H54 (cell line): Measurements from ENCODE around the gene MRPS18C.

Experiments
- DNase-seq: peaks from one replicate; pipeline ENCODE4 v3.0.0; 2011; ENCODE audit warnings: low spot score, mixed read lengths; ENCODE audit not compliant: insufficient read length
- FAIRE-seq: peaks from 3 replicates; lab custom pipeline; 2011; peaks lifted over from hg19 to GRCh38; lab: Jason Lieb, UNC
- POLR2A ChIP-seq: IDR thresholded peaks from 2 replicates; pipeline ENCODE4 v1.6.1; 2011; ENCODE audit warnings: low read depth, mild to moderate bottlenecking, low read length

Gene MRPS18C

DNA sequence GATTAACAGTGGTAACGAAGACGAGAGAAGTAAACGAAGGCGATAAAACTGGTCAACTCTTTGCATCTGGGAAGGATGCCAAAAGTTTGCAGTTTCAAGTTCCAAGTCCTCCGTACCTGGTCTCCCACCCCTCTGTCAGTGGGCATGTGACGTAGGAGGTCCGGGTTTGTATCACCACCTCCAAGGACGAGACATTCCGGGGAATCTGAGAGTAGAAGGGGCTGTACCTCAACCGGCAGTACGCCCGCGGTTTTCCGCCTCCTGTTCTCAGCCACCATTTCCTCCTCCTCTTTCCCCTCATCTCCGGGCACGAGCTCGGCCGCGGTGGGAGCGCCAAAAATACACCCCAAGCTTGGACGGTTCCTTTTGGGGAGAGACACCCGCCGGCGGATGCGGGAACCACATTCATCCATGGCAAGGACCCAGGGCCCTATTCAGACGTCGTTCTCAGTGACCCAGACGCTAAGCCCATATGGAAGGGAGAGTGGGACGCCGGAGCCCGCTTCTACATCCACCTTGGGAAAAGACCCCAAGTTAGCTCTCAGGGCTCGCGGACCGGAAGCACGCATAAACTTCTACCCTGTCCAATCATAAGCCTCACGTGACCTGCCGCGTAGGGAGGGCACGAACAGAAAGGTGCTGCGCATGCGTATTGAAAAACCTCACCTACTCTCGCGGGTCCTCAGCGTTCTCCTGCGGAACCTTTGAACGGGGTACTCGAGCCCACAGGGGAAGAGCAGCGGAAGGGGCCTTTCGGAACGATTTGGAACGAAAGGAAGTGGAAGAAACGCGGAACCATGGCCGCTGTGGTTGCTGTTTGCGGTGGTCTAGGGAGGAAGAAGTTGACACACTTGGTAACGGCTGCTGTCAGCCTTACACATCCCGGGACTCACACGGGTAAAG, at the start of gene MRPS18C, which contains the start of gene HELQ:
Gene MRPS18C, plus strand, starts transcription at position 778 of the 903 bp plus-strand sequence. Its CDS starts 20 bp downstream, at position 798.
Gene HELQ, minus strand, starts transcription at position 543 of the 903 bp plus-strand sequence. Its CDS starts 130 bp downstream, at position 413.
- FAIRE-seq, result peak; percentile 95
- DNase-seq, result peak; percentile 71
- peak; percentile 46 for TF ChIP-seq POLR2A

DNA sequence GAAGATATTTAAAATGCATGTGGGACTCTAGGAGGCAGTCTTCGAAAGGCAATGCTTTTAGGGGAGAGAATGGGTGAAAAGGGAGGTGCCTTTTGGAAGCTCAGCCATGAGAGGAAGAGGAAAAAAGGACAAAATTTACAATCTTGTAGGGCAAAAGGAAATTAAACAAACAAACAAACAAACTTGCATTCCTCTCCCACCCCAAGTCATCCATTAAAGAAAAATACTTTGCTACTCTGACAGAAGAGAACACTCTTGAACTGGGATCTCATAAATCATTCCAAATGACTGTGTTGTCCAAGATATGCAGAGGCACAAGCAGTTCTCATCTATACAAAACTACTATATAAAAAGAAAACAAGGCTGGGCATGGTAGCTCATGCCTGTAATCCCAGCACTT, 47.0 kb upstream of the MRPS18C start:
- TF ChIP-seq POLR2A, result no peak
- FAIRE-seq, result no peak
- no peak for DNase-seq

DNA sequence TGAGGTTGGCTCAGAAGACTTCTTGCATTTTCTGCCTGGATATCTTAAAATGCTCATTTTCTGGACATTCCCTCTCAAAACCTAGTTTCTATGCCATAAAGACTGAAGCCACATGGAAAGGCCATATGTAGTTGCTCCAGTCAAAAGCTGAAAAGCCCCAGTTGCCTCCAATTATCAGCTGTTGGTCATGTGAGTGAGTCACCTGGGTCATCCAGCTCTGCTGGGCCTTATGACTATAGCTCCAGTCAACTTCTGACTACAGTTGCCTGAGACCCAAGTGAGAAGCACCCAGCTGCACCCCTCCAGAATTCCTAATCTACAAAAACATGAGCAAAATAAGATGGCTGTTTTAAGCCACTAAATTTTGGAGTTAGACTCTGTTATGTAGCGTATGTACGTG, 42.2 kb upstream of the MRPS18C start:
- DNase-seq (no peak), FAIRE-seq (no peak)
- no peak for TF ChIP-seq POLR2A

DNA sequence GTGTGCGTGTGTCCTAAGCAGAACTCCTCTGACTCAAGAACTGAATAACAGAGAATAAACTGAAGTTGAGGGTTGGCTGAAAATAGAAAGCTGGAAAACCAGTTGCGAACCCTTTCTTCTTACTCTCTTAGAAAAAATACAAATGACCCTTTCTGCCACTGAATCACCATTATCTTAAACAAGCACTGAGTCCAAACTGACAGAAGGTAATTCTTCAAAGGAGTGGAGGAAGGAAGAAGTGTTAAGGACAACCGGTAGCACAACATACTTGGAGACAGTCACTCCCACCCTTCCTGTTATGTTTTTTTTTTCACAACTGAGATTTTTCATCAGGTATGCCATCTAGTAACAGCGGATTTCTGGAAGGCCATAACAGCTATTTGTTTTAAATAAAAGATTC, 38.3 kb upstream of the MRPS18C start:
- no peak for FAIRE-seq
- no peak for TF ChIP-seq POLR2A
- no peak for DNase-seq

DNA sequence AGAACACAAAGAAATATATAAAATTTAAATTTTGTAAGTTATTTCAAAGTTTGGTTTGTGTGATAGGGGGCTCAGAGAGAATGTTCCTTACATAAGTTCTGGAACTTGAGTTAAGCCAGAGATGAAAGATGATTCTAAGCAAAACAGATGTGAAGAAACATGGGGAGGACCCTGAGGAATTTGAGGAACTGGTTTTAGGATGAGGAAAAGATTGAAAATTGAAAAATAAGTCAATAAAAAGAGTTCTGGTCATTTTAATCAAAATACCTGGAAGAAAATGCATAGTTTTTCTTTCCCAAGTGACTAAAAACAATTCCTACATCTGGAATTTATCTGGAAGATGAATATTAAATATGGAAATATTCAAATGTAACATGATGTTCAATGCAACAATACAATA, 37.6 kb upstream of the MRPS18C start:
- DNase-seq (no peak), FAIRE-seq (no peak)
- no peak for TF ChIP-seq POLR2A

DNA sequence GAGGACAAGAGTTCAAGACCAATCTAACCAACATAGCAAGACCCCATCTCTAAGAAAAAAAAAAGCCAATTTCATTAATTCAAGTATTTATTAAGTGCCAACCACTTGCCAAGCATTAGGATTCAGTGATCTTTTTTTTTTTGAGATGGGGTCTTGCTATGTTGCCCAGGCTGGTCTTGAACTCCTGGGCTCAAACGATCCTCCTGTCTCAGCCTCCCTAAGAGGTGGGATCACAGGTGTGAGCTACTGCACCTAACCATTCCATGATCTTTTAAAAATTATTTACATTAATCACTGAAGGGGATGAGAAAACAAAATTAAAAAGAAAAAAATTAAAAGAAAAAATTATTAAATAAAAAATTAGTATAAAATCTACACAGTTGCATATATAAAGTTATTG, 24.7 kb upstream of the MRPS18C start:
- FAIRE-seq (no peak), DNase-seq (no peak)
- no peak for TF ChIP-seq POLR2A

DNA sequence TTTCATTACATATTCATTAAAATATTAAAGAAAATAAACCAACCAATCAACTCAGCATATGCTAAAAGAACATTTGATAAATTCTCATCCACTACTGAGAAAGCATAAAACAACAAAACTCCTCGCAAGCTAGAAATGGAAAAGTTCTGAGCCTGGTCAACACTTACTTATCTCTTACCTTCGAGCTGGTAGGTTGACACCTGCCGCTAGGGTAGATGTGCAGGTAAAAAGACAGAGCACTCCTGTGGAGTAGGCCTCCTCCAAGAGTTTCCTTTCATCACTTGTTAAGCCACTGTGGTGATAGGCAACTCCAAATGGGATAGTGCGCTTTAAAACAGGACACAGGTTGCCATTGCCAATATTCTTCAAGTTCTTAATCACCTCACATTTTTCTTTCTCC, 19.2 kb upstream of the MRPS18C start:
- DNase-seq (no peak), FAIRE-seq (no peak)
- TF ChIP-seq POLR2A, result no peak

DNA sequence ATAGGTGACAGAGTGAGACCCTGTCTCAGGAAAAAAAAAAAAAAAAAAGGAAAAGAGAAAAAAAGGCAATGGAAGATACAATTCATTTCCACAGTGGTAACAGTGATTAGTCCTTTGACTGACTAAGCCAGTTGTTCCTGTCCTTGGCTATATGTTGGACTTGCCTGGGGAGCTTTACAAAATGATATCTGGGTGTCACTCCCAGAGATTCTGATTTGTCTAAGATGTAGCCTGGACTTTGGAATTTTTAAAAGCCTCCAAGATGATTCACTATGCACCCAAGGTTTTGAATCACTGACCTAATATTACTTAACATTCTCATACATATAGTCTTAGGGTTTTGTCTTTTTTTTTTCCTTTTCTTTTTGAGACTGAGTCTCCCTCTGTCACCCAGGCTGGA, 17.1 kb upstream of the MRPS18C start:
- TF ChIP-seq POLR2A, result no peak

DNA sequence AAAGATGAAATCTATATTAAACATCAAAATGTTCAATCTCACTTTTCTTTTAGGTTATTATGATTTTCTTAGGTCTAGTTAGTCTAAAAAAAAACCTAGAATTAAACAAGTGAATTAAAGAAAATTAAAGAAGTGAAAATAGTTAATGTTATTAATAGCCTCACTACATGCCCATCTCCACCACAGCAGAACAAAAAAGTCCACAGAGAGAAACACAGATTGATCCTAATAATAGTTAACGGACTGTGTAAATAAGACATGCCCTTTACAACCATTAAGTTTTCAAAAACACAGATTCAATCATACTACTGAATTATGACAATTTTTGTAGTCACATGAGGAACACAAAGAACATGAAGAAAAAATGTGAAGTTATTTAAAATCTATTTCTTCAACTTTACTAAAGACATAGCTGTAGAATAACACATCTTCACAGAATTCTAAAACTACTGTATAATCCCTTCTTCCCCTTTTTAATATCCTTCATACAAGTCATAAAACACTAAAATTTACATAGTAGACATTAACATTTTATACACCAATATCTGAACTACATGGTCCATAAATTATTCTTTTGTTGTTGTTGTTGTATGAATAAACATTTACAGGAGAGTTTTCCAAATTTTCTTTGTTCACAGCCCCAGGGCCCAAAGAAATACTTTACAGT, 15.6 kb upstream of the MRPS18C start:
- no peak for TF ChIP-seq POLR2A
- no peak for DNase-seq
- FAIRE-seq, result no peak

More for the DNA sequence above, 17.1 kb upstream of the MRPS18C start:
- no peak for DNase-seq
- FAIRE-seq, result no peak

DNA sequence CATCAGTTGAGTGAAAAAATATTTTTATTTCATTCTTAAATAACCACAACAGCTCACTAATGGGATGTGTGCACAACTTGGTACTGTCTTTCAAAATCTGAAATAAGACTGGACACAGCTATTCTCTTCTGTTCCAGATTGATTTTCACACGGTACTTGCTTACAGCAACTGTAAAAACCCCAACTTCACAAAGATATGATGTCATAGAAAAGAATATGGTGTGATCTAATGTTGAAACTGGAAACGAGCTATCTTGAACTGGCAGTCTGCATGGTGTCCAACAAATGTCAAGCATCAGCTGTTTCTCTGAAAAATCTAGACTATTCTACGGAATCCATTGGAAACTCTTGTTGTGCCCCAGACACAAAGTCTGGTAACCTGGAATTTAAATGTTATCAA, 15.0 kb upstream of the MRPS18C start:
- FAIRE-seq (no peak), DNase-seq (no peak)
- no peak for TF ChIP-seq POLR2A

DNA sequence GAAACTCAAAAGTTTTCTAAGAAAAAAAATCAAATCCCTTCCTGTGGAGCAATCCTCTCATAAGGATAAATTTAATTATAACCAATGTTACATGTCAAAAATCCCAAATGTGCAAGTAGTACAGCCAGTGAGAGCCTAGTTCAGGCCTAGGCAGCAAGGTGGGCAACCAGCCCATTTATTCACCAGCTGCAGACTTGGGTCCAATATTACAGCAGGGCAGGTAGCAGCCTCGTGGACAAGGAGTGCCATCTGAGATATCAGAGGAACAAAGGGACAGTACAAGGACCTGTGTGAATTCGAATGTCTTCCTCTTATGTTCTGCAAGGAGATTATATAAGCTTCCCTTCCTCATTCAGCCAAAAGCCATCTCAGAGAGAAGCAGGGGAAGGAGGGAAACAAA, 6.8 kb upstream of the MRPS18C start:
- FAIRE-seq, result no peak
- no peak for TF ChIP-seq POLR2A
- no peak for DNase-seq

DNA sequence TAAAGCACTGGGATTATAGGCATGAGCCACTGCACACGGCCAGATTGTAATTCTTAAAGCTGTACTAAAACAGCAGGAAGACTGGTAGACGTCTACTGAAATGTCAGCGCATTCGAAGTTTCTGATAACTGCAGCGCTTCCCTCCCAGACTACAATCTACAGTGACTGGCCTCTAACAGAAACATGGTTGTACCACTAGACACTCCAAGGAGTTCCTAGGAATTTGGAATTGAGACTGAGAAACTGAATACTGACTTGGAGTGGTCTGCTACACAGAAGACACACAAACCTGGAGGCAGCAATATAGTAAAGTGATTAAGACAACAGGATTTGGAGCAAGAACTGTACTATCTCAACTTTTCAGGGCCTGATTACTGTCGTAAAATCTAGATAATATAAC, 1.2 kb upstream of the MRPS18C start:
- no peak for TF ChIP-seq POLR2A
- DNase-seq (no peak), FAIRE-seq (no peak)

DNA sequence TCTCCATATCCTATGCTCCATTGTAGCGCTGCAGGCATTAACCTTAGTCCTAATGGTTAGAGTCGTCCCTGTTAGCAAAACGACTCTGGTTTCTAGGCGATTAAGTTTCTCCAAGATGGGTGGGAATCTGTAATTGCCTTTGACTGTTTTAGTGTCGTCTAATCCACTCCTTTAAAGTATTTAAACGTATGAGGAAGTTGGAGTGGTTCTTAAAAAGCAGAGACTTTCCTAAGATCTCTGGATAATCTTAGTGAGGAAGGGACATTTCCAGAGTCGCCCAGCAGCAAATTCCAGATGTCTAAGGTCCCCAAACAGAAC, 285 bp downstream of the MRPS18C start:
- TF ChIP-seq POLR2A, result no peak
- DNase-seq (no peak), FAIRE-seq (no peak)

DNA sequence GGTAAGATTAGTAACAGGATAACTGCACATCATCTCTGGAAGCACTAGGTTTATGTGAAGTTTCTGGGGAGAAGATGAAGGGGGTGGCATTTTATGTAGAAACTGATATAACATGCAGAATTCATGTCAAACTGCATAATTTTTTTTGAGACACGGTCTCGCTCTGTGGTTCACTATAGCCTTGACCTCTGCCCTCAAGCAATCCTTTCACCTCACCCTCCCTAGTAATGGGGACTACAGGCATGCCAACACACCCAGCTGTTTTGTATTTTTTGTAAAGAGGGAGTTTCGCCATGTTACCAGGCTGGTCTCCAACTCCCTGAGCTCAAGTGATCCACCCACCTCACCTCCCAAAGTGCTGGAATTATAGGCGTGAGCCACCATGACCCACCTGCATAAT, 17.6 kb downstream of the MRPS18C start:
- no peak for DNase-seq
- no peak for TF ChIP-seq POLR2A
- FAIRE-seq, result no peak
